Activated gamma-delta T cell treated with anti-CD3 and anti-CD28 coated beads, Interleukin-2, amount 50 U/mL, for 16 hours (primary cell): ENCODE data around the gene ERP27.

Experiments
- DNase-seq: peaks from one replicate; pipeline ENCODE4 v3.0.0-alpha.2; 2020; ENCODE audit warnings: low read depth

ERP27 gene

GRCh38 chr12:14935031-14935430, 3.3 kb downstream of the ERP27 start:
- DNase-seq = no peak

GRCh38 chr12:14934511-14934910, 3.8 kb downstream of the ERP27 start:
- DNase-seq = no peak

- no peak for DNase-seq
These were observed 6.4 kb downstream of the ERP27 start for GRCh38 chr12:14931791-14932560.

- no peak for DNase-seq
These were observed 7.0 kb downstream of the ERP27 start for GRCh38 chr12:14931359-14931758.

- DNase-seq = no peak
These were observed 8.0 kb downstream of the ERP27 start for GRCh38 chr12:14930299-14930698.

GRCh38 chr12:14928931-14929330, 9.4 kb downstream of the ERP27 start:
- no peak for DNase-seq

GRCh38 chr12:14927267-14927666, 11.1 kb downstream of the ERP27 start:
- no peak for DNase-seq

- no peak for DNase-seq
These were observed 13.8 kb downstream of the ERP27 start for GRCh38 chr12:14924541-14924940.

- no peak for DNase-seq
These were observed 14.4 kb downstream of the ERP27 start for GRCh38 chr12:14923944-14924343.

GRCh38 chr12:14921218-14921617, 17.1 kb downstream of the ERP27 start:
- DNase-seq = no peak

- DNase-seq = no peak
These were observed 17.7 kb downstream of the ERP27 start for GRCh38 chr12:14920475-14921126.

- no peak for DNase-seq
These were observed 18.9 kb downstream of the ERP27 start for GRCh38 chr12:14919455-14919854.

- DNase-seq = no peak
These were observed 22.6 kb downstream of the ERP27 start for GRCh38 chr12:14915736-14916135.

GRCh38 chr12:14913381-14913781, 25.0 kb downstream of the ERP27 start:
- no peak for DNase-seq

GRCh38 chr12:14911131-14911530, 27.2 kb downstream of the ERP27 start:
- no peak for DNase-seq

- no peak for DNase-seq
These were observed 28.0 kb downstream of the ERP27 start for GRCh38 chr12:14910090-14910915.

- no peak for DNase-seq
These were observed 30.4 kb downstream of the ERP27 start for GRCh38 chr12:14907953-14908352.

- no peak for DNase-seq
These were observed 32.2 kb downstream of the ERP27 start for GRCh38 chr12:14906114-14906513.

GRCh38 chr12:14905269-14906004, 32.9 kb downstream of the ERP27 start:
- no peak for DNase-seq

- DNase-seq = no peak
These were observed 33.5 kb downstream of the ERP27 start for GRCh38 chr12:14904854-14905253.

- no peak for DNase-seq
These were observed 34.8 kb downstream of the ERP27 start for GRCh38 chr12:14903386-14904098.
